Activated naive CD8-positive, alpha-beta T cell treated with anti-CD3 and anti-CD28 coated beads, Interleukin-2, amount 10 ng/mL, durations not matched to agents 7 days and 5 days (primary cell): ENCODE data around the gene TOX3. TPM values are rescaled to one million over a fixed set of nuclear protein-coding genes. Genes with fewer than 3 reads are reported as not detected.

Source experiments
- ATAC-seq: fragments of 150-1000 bp; cut with Tn5 transposase; one replicate; pipeline ENCODE4 v1.10.0; 2021; ENCODE audit warnings: low read depth, moderate library complexity
- POLR2A ChIA-PET: fragments of 350-600 bp; sonication (Branson Sonifier 250); formaldehyde crosslinking; loops from one replicate; lab custom pipeline; 2021; ENCODE audit warnings: antibody characterized with exemption; lab: Charles Lee
- DNase-seq: peaks from one replicate; pipeline ENCODE4 v3.0.0; 2021
- H3K27ac Mint-ChIP-seq: one replicate; pipeline ENCODE4 v1.8.0; 2022; ENCODE audit warnings: mild to moderate bottlenecking, mixed read lengths
- H3K27me3 Mint-ChIP-seq: one replicate; pipeline ENCODE4 v1.8.0; 2022; ENCODE audit warnings: mild to moderate bottlenecking, moderate library complexity, mixed read lengths
- H3K36me3 Mint-ChIP-seq: one replicate; pipeline ENCODE4 v1.8.0; 2021; ENCODE audit warnings: mild to moderate bottlenecking, mixed read lengths
- H3K4me1 Mint-ChIP-seq: one replicate; pipeline ENCODE4 v1.8.0; 2021; ENCODE audit warnings: mixed read lengths
- H3K4me3 Mint-ChIP-seq: one replicate; pipeline ENCODE4 v1.8.0; 2022; ENCODE audit warnings: mild to moderate bottlenecking, moderate library complexity, mixed read lengths
- H3K9me3 Mint-ChIP-seq: one replicate; pipeline ENCODE4 v1.8.0; 2021; ENCODE audit warnings: mixed read lengths
- total RNA-seq, 2 experiments: library from RNA; stranded (reverse); gene quantifications; one replicate each; pipeline ENCODE4 v1.2.3, GENCODE V29; 2021

The TOX3 gene
- total RNA-seq = not detected

- Mint-ChIP-seq H3K36me3 (peaks cover 2% of the 10 kb centered on the region), H3K9me3 (no peaks in the 10 kb centered on the region), H3K27me3 (peaks cover 57% of the 10 kb centered on the region), H3K4me3 (no peak within 1 kb of the TSS), H3K4me1 (peaks cover 6% of the 10 kb centered on the region), H3K27ac (no peak within 1 kb of the TSS)
- ATAC-seq (no peak), DNase-seq (no peak)
- POLR2A ChIA-PET = no interaction called here
Measured at GRCh38 chr16:52547004-52547833, at the start of gene TOX3. Gene TOX3 (minus strand): TSS chr16:52547143. CDS start chr16:52546723, 420 bp downstream.

- H3K4me3 Mint-ChIP-seq = no peak overlapping the region
- no peak for ATAC-seq
- H3K27me3 Mint-ChIP-seq = peaks cover 5% of the 10 kb centered on the region
- no peak for DNase-seq
- H3K27ac Mint-ChIP-seq = no peak overlapping the region
- H3K36me3 Mint-ChIP-seq = no peaks in the 10 kb centered on the region
- POLR2A ChIA-PET = no interaction called here
- no peaks in the 10 kb centered on the region for H3K4me1 Mint-ChIP-seq
- H3K9me3 Mint-ChIP-seq = no peaks in the 10 kb centered on the region
Measured at GRCh38 chr16:52592778-52593177, 45.8 kb upstream of the TOX3 start.

- H3K36me3 Mint-ChIP-seq = no peaks in the 10 kb centered on the region
- peaks cover 5% of the 10 kb centered on the region for H3K27me3 Mint-ChIP-seq
- no peaks in the 10 kb centered on the region for H3K4me1 Mint-ChIP-seq
- ATAC-seq (no peak), DNase-seq (no peak)
- no peaks in the 10 kb centered on the region for H3K9me3 Mint-ChIP-seq
- POLR2A ChIA-PET = no interaction called here
- H3K4me3 Mint-ChIP-seq = no peak overlapping the region
- no peak overlapping the region for H3K27ac Mint-ChIP-seq
Measured at GRCh38 chr16:52591934-52592592, 45.1 kb upstream of the TOX3 start.

- ATAC-seq (no peak), DNase-seq (no peak)
- peaks cover 5% of the 10 kb centered on the region for H3K27me3 Mint-ChIP-seq
Measured at GRCh38 chr16:52591471-52591870, 44.5 kb upstream of the TOX3 start.

GRCh38 chr16:52586159-52586558 is 39.2 kb upstream of the TOX3 start:
- H3K4me3 Mint-ChIP-seq = no peak overlapping the region
- no peak overlapping the region for H3K27ac Mint-ChIP-seq
- H3K4me1 Mint-ChIP-seq = no peaks in the 10 kb centered on the region
- peaks cover 2% of the 10 kb centered on the region for H3K9me3 Mint-ChIP-seq
- no peaks in the 10 kb centered on the region for H3K27me3 Mint-ChIP-seq
- no peak for DNase-seq
- POLR2A ChIA-PET = no interaction called here
- no peak for ATAC-seq
- H3K36me3 Mint-ChIP-seq = no peaks in the 10 kb centered on the region

More at GRCh38 chr16:52591471-52591870, 44.5 kb upstream of the TOX3 start:
- POLR2A ChIA-PET = no interaction called here
- H3K9me3 Mint-ChIP-seq = no peaks in the 10 kb centered on the region
- no peak overlapping the region for H3K4me3 Mint-ChIP-seq
- no peaks in the 10 kb centered on the region for H3K36me3 Mint-ChIP-seq
- no peak overlapping the region for H3K27ac Mint-ChIP-seq
- no peaks in the 10 kb centered on the region for H3K4me1 Mint-ChIP-seq

- Mint-ChIP-seq H3K4me3 (no peak overlapping the region), H3K27ac (no peak overlapping the region)
- POLR2A ChIA-PET = no interaction called here
Measured at GRCh38 chr16:52584354-52585320, 37.7 kb upstream of the TOX3 start.

GRCh38 chr16:52581530-52581929 is 34.6 kb upstream of the TOX3 start:
- Mint-ChIP-seq H3K4me3 (no peak overlapping the region), H3K27ac (no peak overlapping the region), H3K9me3 (peaks cover 2% of the 10 kb centered on the region), H3K4me1 (no peaks in the 10 kb centered on the region), H3K27me3 (no peaks in the 10 kb centered on the region), H3K36me3 (no peaks in the 10 kb centered on the region)
- no peak for DNase-seq
- ATAC-seq = no peak
- POLR2A ChIA-PET = no interaction called here

More at GRCh38 chr16:52584354-52585320, 37.7 kb upstream of the TOX3 start:
- H3K4me1 Mint-ChIP-seq = no peaks in the 10 kb centered on the region
- peaks cover 2% of the 10 kb centered on the region for H3K9me3 Mint-ChIP-seq
- ATAC-seq (no peak), DNase-seq (no peak)
- H3K36me3 Mint-ChIP-seq = no peaks in the 10 kb centered on the region
- no peaks in the 10 kb centered on the region for H3K27me3 Mint-ChIP-seq

GRCh38 chr16:52580488-52580887 is 33.5 kb upstream of the TOX3 start:
- Mint-ChIP-seq H3K9me3 (peaks cover 2% of the 10 kb centered on the region), H3K27me3 (no peaks in the 10 kb centered on the region), H3K36me3 (no peaks in the 10 kb centered on the region)

GRCh38 chr16:52578829-52579498 is 32.0 kb upstream of the TOX3 start:
- POLR2A ChIA-PET = no interaction called here
- Mint-ChIP-seq H3K4me1 (no peaks in the 10 kb centered on the region), H3K9me3 (peaks cover 2% of the 10 kb centered on the region), H3K36me3 (no peaks in the 10 kb centered on the region), H3K27ac (no peak overlapping the region), H3K4me3 (no peak overlapping the region), H3K27me3 (no peaks in the 10 kb centered on the region)
- ATAC-seq (no peak), DNase-seq (no peak)

More at GRCh38 chr16:52580488-52580887, 33.5 kb upstream of the TOX3 start:
- Mint-ChIP-seq H3K4me3 (no peak overlapping the region), H3K4me1 (no peaks in the 10 kb centered on the region), H3K27ac (no peak overlapping the region)
- DNase-seq (no peak), ATAC-seq (no peak)
- POLR2A ChIA-PET = no interaction called here

- Mint-ChIP-seq H3K9me3 (peaks cover 2% of the 10 kb centered on the region), H3K4me1 (no peaks in the 10 kb centered on the region), H3K27me3 (no peaks in the 10 kb centered on the region), H3K4me3 (no peak overlapping the region), H3K36me3 (no peaks in the 10 kb centered on the region), H3K27ac (no peak overlapping the region)
- ATAC-seq (no peak), DNase-seq (no peak)
- POLR2A ChIA-PET = no interaction called here
Measured at GRCh38 chr16:52578007-52578828, 31.3 kb upstream of the TOX3 start.

GRCh38 chr16:52577130-52577706 is 30.3 kb upstream of the TOX3 start:
- no peaks in the 10 kb centered on the region for H3K27me3 Mint-ChIP-seq
- peaks cover 2% of the 10 kb centered on the region for H3K9me3 Mint-ChIP-seq
- no peak overlapping the region for H3K27ac Mint-ChIP-seq
- H3K4me1 Mint-ChIP-seq = no peaks in the 10 kb centered on the region
- H3K36me3 Mint-ChIP-seq = no peaks in the 10 kb centered on the region
- POLR2A ChIA-PET = no interaction called here
- no peak for DNase-seq
- no peak for ATAC-seq
- H3K4me3 Mint-ChIP-seq = no peak overlapping the region
